K562 (cell line): Measurements from ENCODE around the gene POU2F1. TPM values are rescaled to one million over a fixed set of nuclear protein-coding genes. Genes with fewer than 3 reads are reported as not detected.

Experiments
- E2F6 ChIP-seq, 2 experiments: IDR thresholded peaks; 2 replicates each; pipeline ENCODE4 v1.6.1; 2011; ENCODE audit warnings: borderline replicate concordance in 1 of 2, control low read depth in 1 of 2, low read depth in 1 of 2, low read length in 1 of 2, mild to moderate bottlenecking in 1 of 2, mixed read lengths in 1 of 2, moderate library complexity in 1 of 2; ENCODE audit not compliant: insufficient read depth in 1 of 2, insufficient read length in 1 of 2, poor library complexity in 1 of 2, severe bottlenecking in 1 of 2; ENCODE audit errors: extremely low read depth in 1 of 2
- KDM4B ChIP-seq, 2 experiments: fragments of 450-650 bp in 1 of 2; sonication (generic) in 1 of 2; IDR thresholded peaks; 2 replicates each; pipeline ENCODE4 v1.6.1; 2016 to 2017; ENCODE audit warnings: borderline replicate concordance in 2 of 2, antibody characterized with exemption in 1 of 2, low read depth in 1 of 2, mild to moderate bottlenecking in 1 of 2
- MTA2 ChIP-seq: fragments of 450-650 bp; IDR thresholded peaks from 2 replicates; pipeline ENCODE4 v1.6.1; 2016; ENCODE audit warnings: low read depth
- PKNOX1 ChIP-seq: fragments of 450-650 bp; IDR thresholded peaks from 2 replicates; pipeline ENCODE4 v1.6.1; 2016
- POLR2H ChIP-seq: IDR thresholded peaks from 2 replicates; pipeline ENCODE4 v1.6.1; 2016; ENCODE audit warnings: missing genetic modification characterization, low read depth, mild to moderate bottlenecking, control low read depth, missing compliant biosample characterization, moderate library complexity
- RNF219 ChIP-seq: fragments of 250-450 bp; sonication (Bioruptor Pico); IDR thresholded peaks from 2 replicates; pipeline ENCODE4 v1.5.0; 2022; ENCODE audit warnings: mild to moderate bottlenecking
- TEAD4 ChIP-seq, 2 experiments: sonication (generic) in 1 of 2; formaldehyde crosslinking in 1 of 2; IDR thresholded peaks; 2 replicates each; pipeline versions ENCODE4 v1.6.1 to v1.8.0; 2012 to 2022; ENCODE audit warnings: borderline replicate concordance in 1 of 2, inconsistent platforms in 1 of 2, low read length in 1 of 2, mild to moderate bottlenecking in 1 of 2, missing genetic modification reagents in 1 of 2
- ZNF239 ChIP-seq: fragments of 250-450 bp; sonication (Bioruptor Pico); IDR thresholded peaks from 2 replicates; pipeline ENCODE4 v1.4.0; 2020; ENCODE audit warnings: mild to moderate bottlenecking
- ZNF77 ChIP-seq: fragments of 250-450 bp; sonication (Bioruptor Pico); IDR thresholded peaks from 2 replicates; pipeline ENCODE4 v1.5.0; 2020
- polyA plus RNA-seq, 8 experiments: library from polyadenylated mRNA; depleted of rRNA in 4 of 8; stranded (reverse) in 5 of 8; unstranded in 3 of 8; fragments of >200 nt; fragmentation: Nextera tagmentation in 2 of 8; fragmentation: Illumina TruSeq in 1 of 8; extraction: Ambion mirVana in 2 of 8; extraction: Trizol in 1 of 8; gene quantifications; 2 replicates each; pipeline versions ENCODE4 v1.2.1 to v1.2.3, GENCODE V29; 2011 to 2014; ENCODE audit warnings: inconsistent platforms in 1 of 8, missing spikeins in 1 of 8
- total RNA-seq, 7 experiments: library from RNA; depleted of rRNA in 6 of 7; stranded (reverse); fragments of >200 nt in 6 of 7; fragmentation: Illumina TruSeq in 2 of 7; extraction: Trizol in 2 of 7; gene quantifications; 2 replicates each; pipeline versions ENCODE4 v1.2.1 to v1.2.3, GENCODE V29; 2011 to 2021; ENCODE audit warnings: low replicate concordance in 1 of 7
- TF ChIP-seq, protein P1 (sequence below), 2 experiments: IDR thresholded peaks in 1 of 2; conservative IDR thresholded peaks in 1 of 2; 2 replicates each; pipeline ENCODE4 v1.6.1; 2016; ENCODE audit warnings: low read depth in 2 of 2, mild to moderate bottlenecking in 1 of 2, missing compliant biosample characterization in 1 of 2, missing genetic modification characterization in 1 of 2, moderate library complexity in 1 of 2
- TF ChIP-seq, protein P2 (sequence below): fragments of 250-450 bp; sonication (Bioruptor Pico); IDR thresholded peaks from 2 replicates; pipeline ENCODE4 v1.8.0; 2022; ENCODE audit warnings: moderate library complexity, mild to moderate bottlenecking, inconsistent platforms
- TF ChIP-seq, protein P3 (sequence below): sonication (generic); formaldehyde crosslinking; IDR thresholded peaks from 2 replicates; pipeline ENCODE4 v1.8.0; 2023; ENCODE audit warnings: mild to moderate bottlenecking, missing genetic modification reagents

The POU2F1 gene
- total and polyA plus RNA-seq, 9 of the 15 experiments (the other 6 are each of a cell fraction or from before 2014, with no cell fraction given) = 2.6 to 22.3 (median 8.8) TPM

- TF ChIP-seq, protein P1, sequence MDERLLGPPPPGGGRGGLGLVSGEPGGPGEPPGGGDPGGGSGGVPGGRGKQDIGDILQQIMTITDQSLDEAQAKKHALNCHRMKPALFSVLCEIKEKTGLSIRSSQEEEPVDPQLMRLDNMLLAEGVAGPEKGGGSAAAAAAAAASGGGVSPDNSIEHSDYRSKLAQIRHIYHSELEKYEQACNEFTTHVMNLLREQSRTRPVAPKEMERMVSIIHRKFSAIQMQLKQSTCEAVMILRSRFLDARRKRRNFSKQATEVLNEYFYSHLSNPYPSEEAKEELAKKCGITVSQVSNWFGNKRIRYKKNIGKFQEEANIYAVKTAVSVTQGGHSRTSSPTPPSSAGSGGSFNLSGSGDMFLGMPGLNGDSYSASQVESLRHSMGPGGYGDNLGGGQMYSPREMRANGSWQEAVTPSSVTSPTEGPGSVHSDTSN (CRISPR knock-in tag; IDR thresholded peaks at IDR 0.05; ENCODE audit: low read depth) = no peak
- TF ChIP-seq, protein P1 (tag; conservative IDR thresholded peaks at IDR 0.05; ENCODE audit: low read depth) = peak; percentile 89
- TF ChIP-seq, protein P2, sequence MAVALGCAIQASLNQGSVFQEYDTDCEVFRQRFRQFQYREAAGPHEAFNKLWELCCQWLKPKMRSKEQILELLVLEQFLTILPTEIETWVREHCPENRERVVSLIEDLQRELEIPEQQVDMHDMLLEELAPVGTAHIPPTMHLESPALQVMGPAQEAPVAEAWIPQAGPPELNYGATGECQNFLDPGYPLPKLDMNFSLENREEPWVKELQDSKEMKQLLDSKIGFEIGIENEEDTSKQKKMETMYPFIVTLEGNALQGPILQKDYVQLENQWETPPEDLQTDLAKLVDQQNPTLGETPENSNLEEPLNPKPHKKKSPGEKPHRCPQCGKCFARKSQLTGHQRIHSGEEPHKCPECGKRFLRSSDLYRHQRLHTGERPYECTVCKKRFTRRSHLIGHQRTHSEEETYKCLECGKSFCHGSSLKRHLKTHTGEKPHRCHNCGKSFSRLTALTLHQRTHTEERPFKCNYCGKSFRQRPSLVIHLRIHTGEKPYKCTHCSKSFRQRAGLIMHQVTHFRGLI (CRISPR knock-in tag) = no peak
- TF ChIP-seq ZNF77 (CRISPR knock-in tag) (no peak), ZNF239 (CRISPR knock-in tag) (no peak), MTA2 (no peak), E2F6 (IDR thresholded peaks at IDR 0.05; ENCODE audit: borderline replicate concordance in 1 of 2, extremely low read depth in 1 of 2, insufficient read depth in 1 of 2, insufficient read length in 1 of 2, low read depth in 1 of 2, low read length in 1 of 2, poor library complexity in 1 of 2, severe bottlenecking in 1 of 2) (no peak), PKNOX1 (peak; percentile 76), TEAD4 (IDR thresholded peaks at IDR 0.05; ENCODE audit: low read length) (no peak), TEAD4 (CRISPR knock-in tag; IDR thresholded peaks at IDR 0.05; ENCODE audit: borderline replicate concordance) (no peak), POLR2H (tag) (no peak), KDM4B (IDR thresholded peaks at IDR 0.05; ENCODE audit: borderline replicate concordance in 2 of 2, low read depth in 1 of 2) (no peak), RNF219 (CRISPR knock-in tag) (no peak)
- TF ChIP-seq, protein P3, sequence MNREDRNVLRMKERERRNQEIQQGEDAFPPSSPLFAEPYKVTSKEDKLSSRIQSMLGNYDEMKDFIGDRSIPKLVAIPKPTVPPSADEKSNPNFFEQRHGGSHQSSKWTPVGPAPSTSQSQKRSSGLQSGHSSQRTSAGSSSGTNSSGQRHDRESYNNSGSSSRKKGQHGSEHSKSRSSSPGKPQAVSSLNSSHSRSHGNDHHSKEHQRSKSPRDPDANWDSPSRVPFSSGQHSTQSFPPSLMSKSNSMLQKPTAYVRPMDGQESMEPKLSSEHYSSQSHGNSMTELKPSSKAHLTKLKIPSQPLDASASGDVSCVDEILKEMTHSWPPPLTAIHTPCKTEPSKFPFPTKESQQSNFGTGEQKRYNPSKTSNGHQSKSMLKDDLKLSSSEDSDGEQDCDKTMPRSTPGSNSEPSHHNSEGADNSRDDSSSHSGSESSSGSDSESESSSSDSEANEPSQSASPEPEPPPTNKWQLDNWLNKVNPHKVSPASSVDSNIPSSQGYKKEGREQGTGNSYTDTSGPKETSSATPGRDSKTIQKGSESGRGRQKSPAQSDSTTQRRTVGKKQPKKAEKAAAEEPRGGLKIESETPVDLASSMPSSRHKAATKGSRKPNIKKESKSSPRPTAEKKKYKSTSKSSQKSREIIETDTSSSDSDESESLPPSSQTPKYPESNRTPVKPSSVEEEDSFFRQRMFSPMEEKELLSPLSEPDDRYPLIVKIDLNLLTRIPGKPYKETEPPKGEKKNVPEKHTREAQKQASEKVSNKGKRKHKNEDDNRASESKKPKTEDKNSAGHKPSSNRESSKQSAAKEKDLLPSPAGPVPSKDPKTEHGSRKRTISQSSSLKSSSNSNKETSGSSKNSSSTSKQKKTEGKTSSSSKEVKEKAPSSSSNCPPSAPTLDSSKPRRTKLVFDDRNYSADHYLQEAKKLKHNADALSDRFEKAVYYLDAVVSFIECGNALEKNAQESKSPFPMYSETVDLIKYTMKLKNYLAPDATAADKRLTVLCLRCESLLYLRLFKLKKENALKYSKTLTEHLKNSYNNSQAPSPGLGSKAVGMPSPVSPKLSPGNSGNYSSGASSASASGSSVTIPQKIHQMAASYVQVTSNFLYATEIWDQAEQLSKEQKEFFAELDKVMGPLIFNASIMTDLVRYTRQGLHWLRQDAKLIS (CRISPR knock-in tag) = no peak
These were observed 9.8 kb downstream of the POU2F1 start (continued) for GRCh38 chr1:167230437-167230836.
